HepG2 (cell line): Measurements from ENCODE around the gene MECR. TPM values are rescaled to one million over a fixed set of nuclear protein-coding genes. Genes with fewer than 3 reads are reported as not detected.

Source experiments
- ATAC-seq: fragments of 200-7000 bp; cut with Tn5 transposase; 3 replicates; pipeline ENCODE4 v1.9.1; 2020; ENCODE audit warnings: mild to moderate bottlenecking, moderate library complexity
- BruUV-seq: library from RNA; stranded (reverse); fragments of 400-500 nt; replicated peaks from 2 replicates; lab custom pipeline; 2021; lab: Mats Ljungman, UMichigan
- CTCF ChIA-PET: fragments of 300-600 bp; formaldehyde crosslinking; extraction: SDS; loops from one replicate; lab custom pipeline; 2021; ENCODE audit warnings: low total read pairs, inconsistent platforms, low intra/inter-chr PET ratio; lab: Yijun Ruan, JAX
- POLR2A ChIA-PET: fragments of 350-600 bp; sonication (Branson Sonifier 250); formaldehyde crosslinking; loops from one replicate; lab custom pipeline; 2020; ENCODE audit warnings: antibody characterized with exemption, inconsistent platforms; lab: Yijun Ruan, JAX
- DNase-seq: peaks from one replicate; pipeline ENCODE4 v3.0.0-alpha.2; 2015; ENCODE audit warnings: low spot score
- FAIRE-seq: peaks from 3 replicates; lab custom pipeline; 2011; peaks lifted over from hg19 to GRCh38; lab: Jason Lieb, UNC
- H2AFZ ChIP-seq: one replicate; pipeline ENCODE4 v1.6.1; 2011; ENCODE audit warnings: low read length, inconsistent platforms
- H3K27ac ChIP-seq: fragments of 300-600 bp; 3 replicates; pipeline ENCODE4 v1.8.0; 2011; ENCODE audit warnings: mixed run types, mild to moderate bottlenecking, mixed read lengths, low read length, inconsistent platforms; ENCODE audit not compliant: insufficient read depth; ENCODE audit errors: extremely low read length
- H3K27me3 ChIP-seq, 2 experiments: fragments of 200-600 bp in 1 of 2; 2 replicates in 1 of 2; 3 replicates in 1 of 2; pipeline versions ENCODE4 v1.6.0 to v1.8.0; 2011; ENCODE audit warnings: low read length in 2 of 2, mild to moderate bottlenecking in 2 of 2, moderate library complexity in 2 of 2, inconsistent platforms in 1 of 2; ENCODE audit not compliant: insufficient read depth in 2 of 2, control insufficient read depth in 1 of 2
- H3K36me3 ChIP-seq, 2 experiments: fragments of 200-600 bp in 1 of 2; replicated peaks in 1 of 2; 2 replicates in 1 of 2; 3 replicates in 1 of 2; pipeline versions ENCODE4 v1.5.1 to v1.8.0; 2011; ENCODE audit warnings: low read length in 2 of 2, inconsistent platforms in 1 of 2; ENCODE audit not compliant: insufficient read depth in 2 of 2, control insufficient read depth in 1 of 2
- H3K4me1 ChIP-seq: 2 replicates; pipeline ENCODE4 v1.5.1; 2012; ENCODE audit warnings: low read length, inconsistent platforms; ENCODE audit not compliant: insufficient read depth
- H3K4me2 ChIP-seq: 2 replicates; pipeline ENCODE4 v1.6.0; 2011; ENCODE audit warnings: low read depth, low read length, inconsistent platforms
- H3K4me3 ChIP-seq, 3 experiments: fragments of 200-600 bp in 1 of 3; sonication (generic), shearing (Covaris generic) in 1 of 3; replicated peaks in 1 of 3; 2 replicates each; pipeline ENCODE4 v1.5.1; 2011 to 2016; ENCODE audit warnings: low read length in 3 of 3, inconsistent platforms in 2 of 3, low read depth in 2 of 3, mild to moderate bottlenecking in 2 of 3, control low read depth in 1 of 3, mixed read lengths in 1 of 3; ENCODE audit not compliant: insufficient read depth in 1 of 3
- H3K79me2 ChIP-seq: one replicate; pipeline ENCODE4 v1.6.1; 2011; ENCODE audit warnings: low read length, inconsistent platforms; ENCODE audit not compliant: insufficient read depth
- H3K9ac ChIP-seq: 2 replicates; pipeline ENCODE4 v1.6.0; 2011; ENCODE audit warnings: mild to moderate bottlenecking, low read depth, low read length, inconsistent platforms; ENCODE audit not compliant: insufficient read depth
- H3K9me3 ChIP-seq: 2 replicates; pipeline ENCODE4 v1.5.1; 2012; ENCODE audit warnings: mild to moderate bottlenecking, low read length
- H4K20me1 ChIP-seq: 2 replicates; pipeline ENCODE4 v1.6.0; 2011; ENCODE audit warnings: inconsistent platforms, mild to moderate bottlenecking, low read length, moderate library complexity; ENCODE audit not compliant: insufficient read depth
- HDAC6 ChIP-seq: fragments of 200-600 bp; sonication (generic); IDR thresholded peaks from 2 replicates; pipeline ENCODE4 v1.7.0; 2017; ENCODE audit warnings: mild to moderate bottlenecking, antibody characterized with exemption, low read length, low read depth
- KLF13 ChIP-seq: sonication (generic); formaldehyde crosslinking; IDR thresholded peaks from 2 replicates; pipeline ENCODE4 v1.4.0; 2020; ENCODE audit warnings: mild to moderate bottlenecking, missing genetic modification reagents
- MTF2 ChIP-seq: sonication (generic); formaldehyde crosslinking; IDR thresholded peaks from 2 replicates; pipeline ENCODE4 v1.5.0; 2020; ENCODE audit warnings: missing genetic modification reagents, borderline replicate concordance
- NFE2 ChIP-seq: sonication (generic); formaldehyde crosslinking; IDR thresholded peaks from 2 replicates; pipeline ENCODE4 v1.4.0; 2020; ENCODE audit warnings: missing genetic modification reagents
- SOX5 ChIP-seq: IDR thresholded peaks from 2 replicates; pipeline ENCODE4 v1.6.1; 2016; ENCODE audit warnings: borderline replicate concordance
- TEAD3 ChIP-seq: optimal IDR thresholded peaks from 2 replicates; pipeline ENCODE3; 2016; ENCODE audit warnings: borderline replicate concordance
- ZFP36L1 ChIP-seq: sonication (generic); formaldehyde crosslinking; IDR thresholded peaks from 2 replicates; pipeline ENCODE4 v1.8.0; 2022; ENCODE audit warnings: mild to moderate bottlenecking, missing genetic modification reagents, moderate library complexity
- ZNF33B ChIP-seq: sonication (generic); formaldehyde crosslinking; IDR thresholded peaks from 2 replicates; pipeline ENCODE4 v1.5.1; 2020; ENCODE audit warnings: mild to moderate bottlenecking, missing genetic modification reagents
- WGBS: methylation state at CpG from one replicate; pipeline ENCODE4 v1.1.6; 2017; ENCODE audit warnings: low lambda C conversion rate; 5-methylcytosine and 5-hydroxymethylcytosine counted together
- in situ Hi-C: cut with HindIII; loops from 2 replicates; pipeline ENCODE4 v1.10.0; 2017; ENCODE audit warnings: low pct_unique_long_range_greater_than_20kb; ENCODE audit not compliant: extremely low pct_ligation_motif_present
- intact Hi-C: fragments of 100-400 bp; cut with micrococcal nuclease; formaldehyde crosslinking; loops from one replicate; pipeline ENCODE4 v1.10.0; 2022; ENCODE audit not compliant: unreplicated experiment
- polyA plus RNA-seq, 8 experiments: library from polyadenylated mRNA; depleted of rRNA in 3 of 8; stranded (reverse) in 7 of 8; unstranded in 1 of 8; fragments of >200 nt; fragmentation: Illumina TruSeq in 4 of 8; extraction: Trizol in 4 of 8; gene quantifications; 2 replicates each; pipeline versions ENCODE4 v1.2.1 to v1.2.3, GENCODE V29; 2011 to 2016; ENCODE audit warnings: low read depth in 4 of 8, missing spikeins in 1 of 8, mixed read lengths in 1 of 8; ENCODE audit not compliant: insufficient read depth in 1 of 8
- total RNA-seq, 5 experiments: library from RNA; depleted of rRNA; stranded (reverse); fragments of >200 nt; fragmentation: Illumina TruSeq; extraction: Trizol; gene quantifications; 2 replicates each; pipeline ENCODE4 v1.2.3, GENCODE V29; 2016; ENCODE audit warnings: low read depth in 1 of 5

MECR gene
- total and polyA plus RNA-seq, 2 of the 13 experiments (the other 11 are each of a cell fraction or from before 2014, with no cell fraction given) = 18.8 to 24.9 TPM

- WGBS = 95% methylated on average over 8 of the region's 8 CpGs
- in situ Hi-C loops (no loop called here), intact Hi-C loops (no loop called here)
- no peaks in the 10 kb centered on the region for H3K9me3 ChIP-seq
- H3K4me1 ChIP-seq = peaks cover 15% of the 10 kb centered on the region
- no peak overlapping the region for H3K27ac ChIP-seq
- no peaks in the 10 kb centered on the region for H3K27me3 ChIP-seq
- no peaks in the 10 kb centered on the region for H3K79me2 ChIP-seq
- no peak for DNase-seq
- no peaks in the 10 kb centered on the region for H4K20me1 ChIP-seq
- TF ChIP-seq KLF13 (CRISPR knock-in tag) (no peak), ZNF33B (CRISPR knock-in tag) (no peak)
- ChIA-PET POLR2A (no interaction called here), CTCF (no interaction called here)
- no peak overlapping the region for H3K4me3 ChIP-seq
- no peak overlapping the region for H2AFZ ChIP-seq
- no peak overlapping the region for H3K9ac ChIP-seq
- no peak for FAIRE-seq
- H3K36me3 ChIP-seq = peaks cover 7 to 24% of the 10 kb centered on the region in 2 experiments; a peak in 4 of 5 replicates
- no peak overlapping the region for H3K4me2 ChIP-seq
- BruUV-seq = no TSS peak
- no peak for ATAC-seq
These were observed 36.8 kb downstream of the MECR start for GRCh38 chr1:29193879-29194455.

- no TSS peak for BruUV-seq
- H3K36me3 ChIP-seq = peaks cover 1 to 13% of the 10 kb centered on the region in 2 experiments; a peak in 4 of 5 replicates
- H3K9ac ChIP-seq = no peak overlapping the region
- in situ Hi-C loops (no loop called here), intact Hi-C loops (no loop called here)
- no peak for FAIRE-seq
- no peak overlapping the region for H3K4me3 ChIP-seq
- no peaks in the 10 kb centered on the region for H3K9me3 ChIP-seq
- H3K4me1 ChIP-seq = peaks cover 29% of the 10 kb centered on the region
- H2AFZ ChIP-seq = no peak overlapping the region
- CTCF ChIA-PET = no interaction called here
- WGBS = 94% methylated on average over 6 of the region's 6 CpGs
- no peak for TF ChIP-seq MTF2 (CRISPR knock-in tag)
- no peak for TF ChIP-seq TEAD3
- TF ChIP-seq SOX5 (CRISPR knock-in tag) = no peak
- no peak for TF ChIP-seq NFE2 (CRISPR knock-in tag)
- no peak for TF ChIP-seq HDAC6
- no peak for TF ChIP-seq ZFP36L1 (CRISPR knock-in tag)
- no peaks in the 10 kb centered on the region for H3K27me3 ChIP-seq
- no peak for DNase-seq
- H3K4me2 ChIP-seq = no peak overlapping the region
- no peaks in the 10 kb centered on the region for H4K20me1 ChIP-seq
- H3K79me2 ChIP-seq = no peaks in the 10 kb centered on the region
- POLR2A ChIA-PET = interaction anchor here (3.0 kb wide), 1 partner anchor 9 kb away, joined by 11 read pairs; the partner anchor contains the start of gene SRSF4
- no peak overlapping the region for H3K27ac ChIP-seq
- no peak for ATAC-seq
These were observed 40.0 kb downstream of the MECR start for GRCh38 chr1:29190718-29191117.
